NCI-H1436 (cell line): Measurements from ENCODE around the gene CDK5RAP2.
A peak's percentile ranks its signal among the peaks of the same experiment; 100 is the strongest.
"Not testable (repeated sequence)": the region's sequence is repeated elsewhere in the genome, so short reads cannot be mapped to it uniquely, and the experiment has no call there.

Experiments
- DNase-seq: peaks from one replicate; lab custom pipeline; 2025; lab: John Stamatoyannopoulos, UW

Gene CDK5RAP2

DNA sequence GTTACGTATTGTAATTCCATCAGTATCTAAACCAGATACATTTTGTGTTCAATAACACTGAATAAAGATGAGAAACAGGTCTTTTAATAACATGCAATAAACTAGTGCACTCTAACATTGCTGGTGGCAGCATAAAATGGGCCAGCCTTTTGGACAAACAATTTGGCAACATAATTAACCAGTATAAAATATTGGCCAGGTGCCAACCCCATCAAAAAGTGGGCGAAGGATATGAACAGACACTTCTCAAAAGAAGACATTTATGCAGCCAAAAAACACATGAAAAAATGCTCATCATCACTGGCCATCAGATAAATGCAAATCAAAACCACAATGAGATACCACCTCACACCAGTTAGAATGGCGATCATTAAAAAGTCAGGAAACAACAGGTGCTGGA lies 64.5 kb downstream of the CDK5RAP2 start:
- DNase-seq = not testable (repeated sequence)

DNA sequence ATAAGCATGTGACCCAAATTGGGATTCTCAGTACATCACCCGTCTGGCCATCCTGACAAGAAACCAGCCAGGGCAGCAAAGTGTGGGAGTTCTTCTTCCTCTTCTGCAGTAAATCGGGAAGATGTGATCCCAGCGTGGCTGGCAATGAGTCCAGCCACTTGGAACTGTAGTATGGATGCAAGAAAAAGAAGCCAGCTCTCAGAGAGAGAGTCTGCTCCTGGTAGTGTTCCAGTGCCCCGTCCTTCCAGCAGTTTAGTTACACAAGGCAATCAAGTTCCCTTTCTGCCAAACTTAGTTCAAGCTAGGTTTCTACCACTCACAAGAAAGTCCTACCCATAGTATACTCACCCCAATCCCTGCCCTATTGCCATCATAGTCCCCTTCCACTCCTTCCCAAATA lies 65.6 kb downstream of the CDK5RAP2 start:
- DNase-seq = no peak

DNA sequence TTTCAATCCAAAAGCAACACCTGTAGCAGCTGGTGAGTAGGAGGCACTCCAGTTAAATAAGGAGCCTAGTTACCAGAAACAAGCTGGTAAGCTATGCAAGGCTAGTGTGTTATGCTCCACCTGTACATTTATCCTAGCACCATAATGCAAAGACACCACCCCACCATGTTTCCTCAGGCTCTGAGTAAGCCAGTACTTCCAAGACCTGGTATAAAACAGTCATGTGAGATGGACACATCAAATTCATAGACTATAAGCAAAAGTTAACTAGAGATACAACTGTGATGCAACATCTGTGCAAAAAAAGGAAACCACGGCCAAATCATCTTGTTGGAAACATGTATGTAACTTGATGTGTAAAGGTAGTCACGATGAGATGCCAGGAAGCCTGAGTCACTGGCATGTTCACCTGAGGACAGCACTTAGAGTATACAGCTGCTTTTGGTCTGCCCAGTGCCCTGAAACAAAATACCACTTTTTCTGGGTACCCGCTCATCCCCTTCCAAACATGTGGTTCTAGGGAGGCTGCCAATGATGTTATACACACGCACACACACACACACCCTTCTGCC lies 66.1 kb downstream of the CDK5RAP2 start:
- DNase-seq = no peak

DNA sequence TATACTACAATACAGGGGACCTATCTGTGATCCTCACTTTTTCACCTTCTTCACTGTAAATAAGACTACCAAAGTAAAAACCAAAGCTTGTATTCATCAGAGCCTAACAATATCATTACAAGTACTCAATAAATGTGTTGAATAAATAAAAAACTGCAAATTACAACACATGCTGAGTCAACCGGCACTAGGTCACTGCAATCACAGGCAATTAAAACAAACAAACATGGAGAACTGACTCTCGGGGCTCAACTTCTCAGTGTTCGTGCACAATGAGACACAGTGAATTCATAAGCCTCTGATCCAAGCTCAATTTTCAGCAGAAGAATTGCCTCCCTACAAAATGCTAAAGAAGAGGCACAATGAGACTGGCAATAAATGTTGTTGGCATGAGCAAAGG lies 69.2 kb downstream of the CDK5RAP2 start:
- DNase-seq = no peak

DNA sequence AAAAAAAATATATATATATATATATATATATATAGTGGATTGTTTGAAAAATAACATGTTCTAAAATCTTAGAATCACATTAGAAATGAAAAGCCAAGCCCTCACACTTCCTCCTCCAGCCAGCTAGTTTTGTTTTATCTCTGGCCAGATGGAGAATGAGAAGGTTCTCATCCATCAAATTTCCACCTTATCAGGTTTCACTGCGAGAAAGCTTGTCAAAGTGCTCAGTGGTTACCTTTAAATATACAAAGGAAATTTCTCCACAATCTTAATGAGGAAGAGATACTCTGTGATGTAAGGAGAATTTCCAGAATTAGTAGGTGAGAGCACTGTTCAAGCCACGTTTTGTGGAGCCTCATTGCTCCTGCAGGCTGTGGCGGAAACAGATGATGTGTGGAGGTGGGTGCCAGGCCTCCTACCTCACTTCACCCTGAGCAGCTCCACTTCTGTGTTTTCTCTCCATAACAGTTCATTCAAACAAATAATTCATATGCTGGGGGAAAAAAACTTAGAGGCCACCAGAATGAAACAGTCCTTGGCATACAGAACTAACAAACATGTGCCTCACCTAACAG lies 71.9 kb downstream of the CDK5RAP2 start:
- DNase-seq = no peak

DNA sequence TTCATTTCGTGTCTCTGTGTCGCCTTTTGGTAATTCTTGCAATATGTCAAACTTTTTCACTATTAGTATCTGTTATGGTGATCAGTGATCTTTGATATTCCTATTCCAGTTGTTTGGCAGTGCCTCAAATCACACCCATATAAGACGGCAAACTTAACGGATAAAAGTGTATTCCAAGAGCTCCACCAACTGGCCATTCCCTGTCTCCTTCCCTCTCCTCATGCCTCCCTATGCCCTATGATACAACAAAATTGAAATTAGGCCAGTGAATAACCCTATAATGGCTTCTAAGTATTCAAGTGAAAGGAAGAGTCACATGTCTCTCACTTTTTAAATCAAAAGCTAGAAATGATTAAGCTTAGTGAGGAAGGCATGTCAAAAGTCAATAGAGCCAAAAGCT lies 74.8 kb downstream of the CDK5RAP2 start:
- DNase-seq = no peak

DNA sequence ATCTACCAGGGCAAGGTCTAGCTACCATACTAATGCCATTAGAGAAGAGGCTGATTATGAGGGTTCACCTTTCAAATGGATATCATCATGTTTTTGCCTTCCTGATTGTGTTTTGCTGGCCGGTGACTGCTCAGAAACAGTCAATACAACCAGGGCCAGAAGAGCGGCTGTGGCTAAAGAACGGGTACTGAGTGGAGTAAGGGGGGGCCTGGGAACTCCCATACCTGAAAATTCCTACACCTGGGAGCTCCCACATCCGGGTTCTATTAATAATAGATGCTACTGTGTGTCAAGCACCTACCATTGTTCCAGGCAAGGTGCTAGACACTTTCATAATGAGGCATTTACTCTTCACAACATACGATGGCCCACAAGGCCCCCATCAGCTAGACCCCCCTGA lies 79.2 kb downstream of the CDK5RAP2 start:
- DNase-seq = no peak

DNA sequence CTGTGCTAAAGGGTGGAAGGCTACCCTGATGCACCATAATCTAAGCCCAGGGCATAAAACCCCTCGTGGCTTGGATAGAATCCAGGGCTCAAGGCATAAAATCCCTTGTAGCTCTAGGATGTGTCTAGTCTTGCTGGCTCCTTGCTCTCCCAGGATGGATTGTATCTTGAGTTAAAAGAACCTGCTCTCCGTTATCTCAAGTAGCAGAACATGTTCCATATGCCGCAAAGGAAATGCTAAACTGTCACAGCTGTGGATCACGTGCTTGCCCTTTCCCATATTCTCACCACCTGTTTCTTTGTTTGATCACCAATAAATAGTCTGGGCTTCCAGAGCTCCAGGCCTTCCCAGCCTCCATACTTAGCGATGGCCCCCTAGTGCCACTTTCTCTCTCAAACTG lies 82.1 kb downstream of the CDK5RAP2 start:
- not testable (repeated sequence) for DNase-seq

DNA sequence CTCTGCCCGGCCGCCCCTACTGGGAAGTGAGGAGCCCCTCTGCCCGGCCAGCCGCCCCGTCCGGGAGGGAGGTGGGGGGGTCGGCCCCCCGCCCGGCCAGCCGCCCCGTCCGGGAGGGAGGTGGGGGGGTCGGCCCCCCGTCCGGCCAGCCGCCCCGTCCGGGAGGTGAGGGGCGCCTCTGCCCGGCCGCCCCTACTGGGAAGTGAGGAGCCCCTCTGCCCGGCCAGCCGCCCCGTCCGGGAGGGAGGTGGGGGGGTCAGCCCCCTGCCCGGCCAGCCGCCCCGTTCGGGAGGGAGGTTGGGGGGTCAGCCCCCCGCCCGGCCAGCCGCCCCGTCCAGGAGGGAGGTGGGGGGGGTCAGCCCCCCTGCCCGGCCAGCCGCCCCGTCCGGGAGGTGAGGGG lies 83.5 kb downstream of the CDK5RAP2 start:
- not testable (repeated sequence) for DNase-seq

DNA sequence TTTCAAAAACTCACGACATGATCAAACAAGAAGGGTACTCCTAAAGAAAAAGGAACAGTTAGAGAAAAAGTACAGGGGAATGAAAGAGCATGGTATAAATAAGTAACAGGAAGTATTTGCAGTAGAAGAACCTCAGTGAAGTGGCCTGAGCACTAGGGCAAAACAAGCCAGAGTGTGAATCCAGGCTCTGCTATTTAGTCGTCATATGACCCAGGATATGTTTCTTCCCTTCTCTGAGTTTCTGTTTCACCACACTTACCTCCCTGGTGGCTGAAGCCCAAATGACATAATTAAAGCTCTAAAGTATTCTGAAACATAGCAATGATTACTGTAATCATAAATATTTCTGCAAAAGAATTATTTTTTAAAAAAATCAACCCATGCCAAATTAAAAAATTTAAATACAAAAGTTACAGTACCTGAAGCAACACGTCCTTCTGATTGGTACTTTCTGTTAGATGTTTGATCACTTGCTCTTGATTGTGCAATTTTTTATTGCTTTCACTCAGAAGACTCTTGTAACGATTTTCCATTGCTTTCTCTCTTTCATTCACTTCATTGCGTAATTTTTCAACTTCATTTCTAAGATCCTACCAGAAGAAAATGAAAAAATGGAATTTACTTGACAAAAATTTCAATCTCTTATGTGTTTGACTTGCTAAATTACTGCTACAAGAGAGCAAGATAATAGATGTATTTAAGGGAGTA lies 88.9 kb downstream of the CDK5RAP2 start:
- no peak for DNase-seq

DNA sequence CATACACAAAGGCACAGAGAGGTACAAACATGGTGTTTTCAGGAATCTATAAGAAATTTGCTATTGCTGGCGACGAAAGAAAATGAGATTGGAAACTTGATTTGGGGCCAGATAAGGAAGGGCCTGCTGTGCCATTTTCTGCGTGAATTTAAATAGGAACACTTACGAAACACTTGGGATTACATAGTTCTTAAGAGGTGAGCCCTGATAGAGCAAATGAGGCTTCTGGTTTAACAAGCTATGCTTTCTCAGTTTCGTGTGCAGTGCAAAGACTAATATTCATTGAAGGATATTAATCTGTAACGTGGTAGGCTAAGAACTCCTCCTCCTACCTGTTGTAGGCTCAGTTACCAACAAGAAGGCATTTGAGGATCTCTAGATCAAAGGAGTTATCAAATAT lies 93.1 kb downstream of the CDK5RAP2 start:
- DNase-seq = no peak

DNA sequence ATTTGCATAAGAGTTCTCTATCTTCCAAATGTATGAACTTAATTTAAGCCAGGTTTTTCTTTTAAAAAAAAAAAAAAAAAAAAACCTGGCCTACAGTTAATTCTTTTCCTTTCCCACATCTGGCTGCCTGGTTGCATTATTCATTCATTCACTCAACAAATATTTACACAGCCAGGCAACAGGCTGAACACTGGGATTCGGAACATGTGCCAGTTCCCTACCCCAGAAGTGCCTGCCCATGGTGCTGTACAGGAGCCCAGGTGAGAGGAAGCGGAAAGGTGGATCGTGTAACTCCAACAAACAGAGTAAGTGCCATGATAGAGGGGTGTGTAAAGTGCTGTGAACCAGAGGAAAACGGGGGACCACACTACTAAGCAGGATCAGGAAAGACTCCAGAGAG lies 93.6 kb downstream of the CDK5RAP2 start:
- DNase-seq = no peak

DNA sequence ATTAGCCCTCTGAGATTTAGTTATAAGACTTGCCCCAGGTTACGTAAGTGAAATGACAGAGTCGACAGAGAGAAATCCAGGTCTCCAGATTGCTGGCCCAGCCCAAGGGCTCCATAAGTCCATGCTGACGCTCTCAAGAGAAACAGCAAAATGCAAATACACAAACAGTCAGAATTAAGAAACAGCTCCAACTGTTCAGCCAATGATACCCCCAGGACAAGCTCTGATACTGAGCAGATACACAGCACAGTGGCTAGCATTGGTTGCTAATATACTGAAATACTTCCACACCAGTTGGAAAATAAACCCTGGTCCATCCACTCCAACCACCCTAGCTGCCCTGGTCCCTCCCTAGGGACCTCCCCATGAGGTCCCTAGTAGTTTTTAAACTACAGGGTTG lies 94.2 kb downstream of the CDK5RAP2 start:
- DNase-seq = no peak

DNA sequence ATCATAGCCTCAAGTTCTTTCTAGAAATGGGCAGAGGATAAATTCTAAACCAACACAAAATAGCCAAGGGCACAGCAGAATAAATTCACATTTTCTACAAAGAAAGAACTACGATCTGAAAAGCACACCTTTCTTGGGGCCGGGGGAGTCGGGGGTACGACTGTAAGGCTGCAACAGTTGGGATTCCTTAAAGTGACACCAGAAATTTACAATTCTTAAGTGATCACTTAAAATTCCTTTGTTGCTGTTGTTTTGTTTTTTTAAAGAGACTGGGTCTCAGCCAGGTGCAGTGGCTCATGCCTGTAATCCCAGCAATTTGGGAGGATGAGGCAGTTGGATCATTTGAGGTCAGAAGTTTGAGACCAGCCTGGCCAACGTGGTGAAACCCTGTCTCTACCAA lies 95.8 kb downstream of the CDK5RAP2 start:
- no peak for DNase-seq

DNA sequence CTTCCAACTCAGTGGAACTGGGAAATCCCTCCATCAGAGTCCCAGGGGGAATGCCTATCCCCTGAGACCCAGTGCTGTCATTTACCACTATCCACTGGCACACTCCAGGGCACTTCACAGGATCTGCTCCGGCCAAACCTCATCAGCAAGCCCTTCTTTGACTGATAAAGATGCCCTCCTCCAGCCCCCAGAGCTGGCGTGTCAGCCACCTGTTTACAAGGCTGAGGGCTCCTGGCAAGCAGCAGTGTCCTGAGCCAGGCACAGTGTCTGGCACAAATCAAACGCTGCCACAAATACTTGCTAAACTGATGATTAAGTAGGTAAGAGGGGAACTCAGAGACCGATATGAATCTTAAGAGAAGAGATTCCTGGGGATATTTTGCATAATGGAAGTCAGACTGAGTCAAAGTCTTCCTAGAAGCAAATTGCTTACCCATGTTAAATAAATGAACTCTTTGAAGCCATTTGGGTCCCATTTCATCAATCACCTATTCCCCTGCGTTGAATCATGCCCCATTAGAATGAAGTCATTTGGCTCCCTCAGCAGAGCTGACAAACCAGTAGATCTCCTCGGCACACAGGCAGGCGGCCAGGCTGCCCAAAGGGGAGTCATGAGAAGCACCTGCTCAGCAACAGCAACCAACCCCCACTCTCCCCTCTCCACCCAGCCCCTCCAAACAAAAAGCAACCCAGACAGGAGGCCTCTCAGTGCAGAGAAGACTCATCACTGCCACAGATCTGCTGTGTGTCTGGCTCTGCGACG lies 97.4 kb downstream of the CDK5RAP2 start:
- no peak for DNase-seq

DNA sequence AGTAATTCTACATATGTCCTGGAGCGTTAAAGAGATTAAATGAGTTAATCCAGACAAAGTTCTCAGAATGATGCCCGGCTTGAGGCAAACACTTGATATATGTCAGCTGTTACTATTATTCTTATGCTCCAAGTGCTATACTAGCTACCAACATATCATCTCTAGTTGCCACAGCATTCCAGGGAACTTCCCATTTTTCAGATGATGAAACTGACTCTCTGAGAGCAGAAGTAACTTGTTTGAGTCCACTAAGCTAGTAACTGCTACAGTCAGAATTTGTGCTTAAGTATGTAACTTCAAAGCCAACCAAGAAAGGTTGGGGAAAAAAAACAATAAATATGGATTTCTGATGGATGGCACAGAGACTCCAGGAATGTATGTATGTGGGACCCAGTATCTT lies 98.1 kb downstream of the CDK5RAP2 start:
- DNase-seq = no peak

DNA sequence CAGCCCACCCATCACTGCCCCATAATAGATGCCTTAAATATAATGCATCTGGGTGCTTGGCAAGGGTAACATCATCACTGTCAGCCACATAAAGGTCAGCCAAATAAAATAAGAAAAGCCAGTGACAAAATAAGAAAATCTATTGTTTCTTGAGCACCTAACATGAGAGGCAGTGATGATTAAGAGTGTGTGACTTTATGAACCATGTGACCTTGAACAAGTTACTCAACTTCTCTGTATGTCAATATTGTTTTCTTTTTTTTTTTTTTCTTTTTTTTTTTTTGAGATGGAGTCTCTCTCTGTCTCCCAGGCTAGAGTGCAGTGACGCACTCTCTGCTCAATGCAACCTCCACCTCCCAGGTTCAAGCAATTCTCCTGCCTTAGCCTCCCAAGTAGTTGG lies 98.7 kb downstream of the CDK5RAP2 start:
- DNase-seq = no peak

DNA sequence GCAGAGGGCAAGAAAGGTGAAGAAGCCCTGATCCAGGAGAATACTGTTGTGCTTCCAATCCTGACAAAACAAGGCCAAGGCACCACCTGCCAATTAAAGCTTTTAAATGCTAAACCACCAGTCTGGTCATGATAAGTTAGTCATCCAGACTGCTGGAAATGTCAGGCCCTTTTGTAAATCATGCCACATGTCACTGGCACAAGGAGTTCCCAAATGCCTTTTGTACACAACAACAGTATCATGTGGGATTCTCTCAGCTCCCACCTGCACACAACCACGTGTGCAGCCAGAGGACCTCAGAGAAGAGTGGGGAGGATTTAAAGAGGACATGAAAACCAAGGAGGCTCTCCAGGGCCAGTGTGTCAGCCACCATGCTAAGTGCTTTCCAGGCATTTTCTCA lies 99.3 kb downstream of the CDK5RAP2 start:
- no peak for DNase-seq

DNA sequence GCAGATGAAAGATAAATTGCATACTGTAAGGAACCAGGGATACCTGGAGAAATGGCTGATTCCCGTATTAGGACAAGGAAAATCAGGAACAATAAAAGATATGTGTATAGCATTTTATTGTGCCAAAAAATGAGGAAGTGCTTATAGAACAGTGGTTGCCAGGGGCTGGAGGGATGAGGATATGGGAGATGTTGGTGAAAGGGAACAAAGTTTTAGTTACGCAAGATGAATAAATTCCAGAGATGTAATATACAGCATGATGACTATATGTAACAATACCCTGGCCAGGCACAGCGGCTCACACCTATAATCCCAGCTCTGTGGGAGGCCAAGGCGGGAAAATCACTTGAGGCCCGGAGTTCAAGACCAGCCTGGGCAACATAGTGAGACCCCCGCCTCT lies 101.8 kb downstream of the CDK5RAP2 start:
- DNase-seq = no peak

DNA sequence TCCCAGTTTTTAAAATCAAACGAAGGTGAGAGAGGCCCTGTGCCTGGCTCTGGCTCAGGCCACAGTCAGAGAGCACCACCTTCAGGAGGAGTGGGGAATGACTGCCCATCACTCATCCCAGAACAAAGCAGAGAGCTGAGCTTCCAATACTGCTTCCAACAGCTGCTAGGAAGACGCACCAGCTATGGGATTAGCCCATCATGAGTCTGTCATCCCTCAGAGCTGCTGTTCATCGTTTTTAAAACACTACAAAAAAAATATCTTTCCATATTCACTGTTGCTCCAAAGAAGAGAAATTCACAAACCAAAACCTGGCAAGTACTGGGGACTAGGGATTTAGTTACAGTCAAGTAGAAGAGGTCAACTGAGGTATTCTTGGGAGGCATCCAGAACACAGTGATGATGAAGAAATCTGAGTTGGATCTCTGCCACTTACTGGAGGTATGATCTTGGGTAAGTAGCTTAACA lies 102.4 kb downstream of the CDK5RAP2 start:
- peak; percentile 16 for DNase-seq

DNA sequence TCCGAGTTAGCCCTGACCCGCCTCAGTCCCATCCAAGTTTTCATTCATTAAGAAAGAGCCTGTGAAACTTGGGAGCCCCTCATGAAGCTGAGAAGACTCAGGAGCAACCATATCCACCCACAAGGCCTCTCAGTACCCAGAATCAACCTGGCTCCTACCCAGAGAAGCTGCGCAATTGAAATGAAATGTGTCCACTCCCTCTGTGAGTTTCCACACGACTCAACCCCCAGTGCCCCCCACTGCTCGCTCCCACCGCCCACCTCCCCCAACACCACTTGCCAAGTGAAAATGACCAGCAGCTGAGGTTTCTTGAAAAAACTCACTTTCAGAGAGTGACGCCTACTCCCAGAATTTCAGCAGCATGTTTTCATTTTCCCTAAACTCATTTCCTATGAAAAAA lies 104.6 kb downstream of the CDK5RAP2 start:
- DNase-seq = no peak

DNA sequence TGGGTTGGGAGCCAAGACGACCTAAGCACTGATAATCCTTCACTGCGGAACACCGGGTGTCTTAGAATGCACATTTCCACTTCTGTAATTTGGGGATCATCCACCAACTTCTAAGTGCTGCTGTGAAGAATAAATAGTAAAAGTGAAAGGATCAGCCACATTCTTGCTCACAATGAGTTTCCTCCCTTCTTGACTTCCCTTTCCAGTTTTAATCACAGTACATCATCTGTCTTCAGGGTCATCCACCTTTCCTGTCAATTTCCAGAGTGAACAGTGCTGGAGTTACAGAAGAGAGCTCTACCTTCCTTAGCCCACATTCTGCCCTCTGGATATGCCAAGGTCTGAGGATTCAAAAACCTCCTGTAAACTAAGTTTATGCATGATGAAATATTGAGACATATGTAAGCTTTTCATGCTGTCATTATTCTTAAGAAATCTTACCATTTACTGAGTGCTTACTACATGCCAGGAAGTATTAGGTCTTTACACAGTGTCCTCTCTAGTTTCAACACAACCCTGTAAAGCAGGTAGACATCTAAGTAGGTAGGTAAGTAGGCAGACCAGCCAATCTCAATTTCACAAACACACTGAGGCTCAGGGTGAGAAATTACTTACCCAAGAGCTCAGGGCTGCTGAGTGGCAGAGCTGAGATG lies 105.2 kb downstream of the CDK5RAP2 start:
- DNase-seq = no peak
